HepG2 (cell line): Measurements from ENCODE around the gene TSC22D4. TPM values are rescaled to one million over a fixed set of nuclear protein-coding genes. Genes with fewer than 3 reads are reported as not detected.

ENCODE experiments used
- ATAC-seq: fragments of 200-7000 bp; cut with Tn5 transposase; 3 replicates; pipeline ENCODE4 v1.9.1; 2020; ENCODE audit warnings: mild to moderate bottlenecking, moderate library complexity
- BruUV-seq: library from RNA; stranded (reverse); fragments of 400-500 nt; replicated peaks from 2 replicates; lab custom pipeline; 2021; lab: Mats Ljungman, UMichigan
- CTCF ChIA-PET: fragments of 300-600 bp; formaldehyde crosslinking; extraction: SDS; loops from one replicate; lab custom pipeline; 2021; ENCODE audit warnings: low total read pairs, inconsistent platforms, low intra/inter-chr PET ratio; lab: Yijun Ruan, JAX
- POLR2A ChIA-PET: fragments of 350-600 bp; sonication (Branson Sonifier 250); formaldehyde crosslinking; loops from one replicate; lab custom pipeline; 2020; ENCODE audit warnings: antibody characterized with exemption, inconsistent platforms; lab: Yijun Ruan, JAX
- DNase-seq: peaks from one replicate; pipeline ENCODE4 v3.0.0-alpha.2; 2015; ENCODE audit warnings: low spot score
- FAIRE-seq: peaks from 3 replicates; lab custom pipeline; 2011; peaks lifted over from hg19 to GRCh38; lab: Jason Lieb, UNC
- H2AFZ ChIP-seq: one replicate; pipeline ENCODE4 v1.6.1; 2011; ENCODE audit warnings: low read length, inconsistent platforms
- H3K27ac ChIP-seq: fragments of 300-600 bp; 3 replicates; pipeline ENCODE4 v1.8.0; 2011; ENCODE audit warnings: mixed run types, mild to moderate bottlenecking, mixed read lengths, low read length, inconsistent platforms; ENCODE audit not compliant: insufficient read depth; ENCODE audit errors: extremely low read length
- H3K27me3 ChIP-seq, 2 experiments: fragments of 200-600 bp in 1 of 2; 2 replicates in 1 of 2; 3 replicates in 1 of 2; pipeline versions ENCODE4 v1.6.0 to v1.8.0; 2011; ENCODE audit warnings: low read length in 2 of 2, mild to moderate bottlenecking in 2 of 2, moderate library complexity in 2 of 2, inconsistent platforms in 1 of 2; ENCODE audit not compliant: insufficient read depth in 2 of 2, control insufficient read depth in 1 of 2
- H3K36me3 ChIP-seq, 2 experiments: fragments of 200-600 bp in 1 of 2; replicated peaks in 1 of 2; 2 replicates in 1 of 2; 3 replicates in 1 of 2; pipeline versions ENCODE4 v1.5.1 to v1.8.0; 2011; ENCODE audit warnings: low read length in 2 of 2, inconsistent platforms in 1 of 2; ENCODE audit not compliant: insufficient read depth in 2 of 2, control insufficient read depth in 1 of 2
- H3K4me1 ChIP-seq: 2 replicates; pipeline ENCODE4 v1.5.1; 2012; ENCODE audit warnings: low read length, inconsistent platforms; ENCODE audit not compliant: insufficient read depth
- H3K4me2 ChIP-seq: 2 replicates; pipeline ENCODE4 v1.6.0; 2011; ENCODE audit warnings: low read depth, low read length, inconsistent platforms
- H3K4me3 ChIP-seq, 3 experiments: fragments of 200-600 bp in 1 of 3; sonication (generic), shearing (Covaris generic) in 1 of 3; replicated peaks in 1 of 3; 2 replicates each; pipeline ENCODE4 v1.5.1; 2011 to 2016; ENCODE audit warnings: low read length in 3 of 3, inconsistent platforms in 2 of 3, low read depth in 2 of 3, mild to moderate bottlenecking in 2 of 3, control low read depth in 1 of 3, mixed read lengths in 1 of 3; ENCODE audit not compliant: insufficient read depth in 1 of 3
- H3K79me2 ChIP-seq: one replicate; pipeline ENCODE4 v1.6.1; 2011; ENCODE audit warnings: low read length, inconsistent platforms; ENCODE audit not compliant: insufficient read depth
- H3K9ac ChIP-seq: 2 replicates; pipeline ENCODE4 v1.6.0; 2011; ENCODE audit warnings: mild to moderate bottlenecking, low read depth, low read length, inconsistent platforms; ENCODE audit not compliant: insufficient read depth
- H3K9me3 ChIP-seq: 2 replicates; pipeline ENCODE4 v1.5.1; 2012; ENCODE audit warnings: mild to moderate bottlenecking, low read length
- H4K20me1 ChIP-seq: 2 replicates; pipeline ENCODE4 v1.6.0; 2011; ENCODE audit warnings: inconsistent platforms, mild to moderate bottlenecking, low read length, moderate library complexity; ENCODE audit not compliant: insufficient read depth
- GFI1 ChIP-seq: sonication (generic); formaldehyde crosslinking; IDR thresholded peaks from 2 replicates; pipeline ENCODE4 v1.5.0; 2020; ENCODE audit warnings: missing genetic modification reagents, mild to moderate bottlenecking, borderline replicate concordance
- GPBP1L1 ChIP-seq: sonication (generic); formaldehyde crosslinking; IDR thresholded peaks from 2 replicates; pipeline ENCODE4 v1.5.0; 2020; ENCODE audit warnings: mild to moderate bottlenecking, missing genetic modification reagents
- HMGXB3 ChIP-seq: sonication (generic); formaldehyde crosslinking; IDR thresholded peaks from 2 replicates; pipeline ENCODE4 v1.4.0; 2020; ENCODE audit warnings: missing genetic modification reagents, borderline replicate concordance
- HNF4A ChIP-seq: sonication (generic); formaldehyde crosslinking; IDR thresholded peaks from 2 replicates; pipeline ENCODE4 v1.4.0; 2020; ENCODE audit warnings: missing genetic modification reagents
- SMAD9 ChIP-seq: sonication (generic); formaldehyde crosslinking; IDR thresholded peaks from 2 replicates; pipeline ENCODE4 v1.5.1; 2020; ENCODE audit warnings: mild to moderate bottlenecking, missing genetic modification reagents
- SNAI1 ChIP-seq: sonication (generic); formaldehyde crosslinking; IDR thresholded peaks from 2 replicates; pipeline ENCODE4 v1.5.0; 2020; ENCODE audit warnings: mild to moderate bottlenecking, missing genetic modification reagents, borderline replicate concordance
- SSRP1 ChIP-seq: IDR thresholded peaks from 2 replicates; pipeline ENCODE4 v1.6.1; 2016; ENCODE audit warnings: control low read depth
- TBX2 ChIP-seq: sonication (generic); formaldehyde crosslinking; IDR thresholded peaks from 2 replicates; pipeline ENCODE4 v1.5.0; 2020; ENCODE audit warnings: missing genetic modification reagents, mild to moderate bottlenecking, borderline replicate concordance
- ZNF121 ChIP-seq: sonication (generic); formaldehyde crosslinking; IDR thresholded peaks from 2 replicates; pipeline ENCODE4 v1.5.0; 2020; ENCODE audit warnings: mild to moderate bottlenecking, missing genetic modification reagents
- ZNF441 ChIP-seq: sonication (generic); formaldehyde crosslinking; IDR thresholded peaks from 2 replicates; pipeline ENCODE4 v1.7.0; 2021; ENCODE audit warnings: missing genetic modification reagents, borderline replicate concordance
- ZNF7 ChIP-seq: IDR thresholded peaks from 2 replicates; pipeline ENCODE4 v1.6.1; 2016; ENCODE audit warnings: missing biosample characterization, missing genetic modification reagents
- ZNF781 ChIP-seq: sonication (generic); formaldehyde crosslinking; IDR thresholded peaks from 2 replicates; pipeline ENCODE4 v1.5.1; 2020; ENCODE audit warnings: borderline replicate concordance, mild to moderate bottlenecking, missing genetic modification reagents; ENCODE audit errors: not compliant biosample characterization
- ZNF790 ChIP-seq: sonication (generic); formaldehyde crosslinking; IDR thresholded peaks from 2 replicates; pipeline ENCODE4 v1.8.0; 2022; ENCODE audit warnings: missing genetic modification reagents, mild to moderate bottlenecking, borderline replicate concordance
- WGBS: methylation state at CpG from one replicate; pipeline ENCODE4 v1.1.6; 2017; ENCODE audit warnings: low lambda C conversion rate; 5-methylcytosine and 5-hydroxymethylcytosine counted together
- in situ Hi-C: cut with HindIII; loops from 2 replicates; pipeline ENCODE4 v1.10.0; 2017; ENCODE audit warnings: low pct_unique_long_range_greater_than_20kb; ENCODE audit not compliant: extremely low pct_ligation_motif_present
- intact Hi-C: fragments of 100-400 bp; cut with micrococcal nuclease; formaldehyde crosslinking; loops from one replicate; pipeline ENCODE4 v1.10.0; 2022; ENCODE audit not compliant: unreplicated experiment
- polyA plus RNA-seq, 8 experiments: library from polyadenylated mRNA; depleted of rRNA in 3 of 8; stranded (reverse) in 7 of 8; unstranded in 1 of 8; fragments of >200 nt; fragmentation: Illumina TruSeq in 4 of 8; extraction: Trizol in 4 of 8; gene quantifications; 2 replicates each; pipeline versions ENCODE4 v1.2.1 to v1.2.3, GENCODE V29; 2011 to 2016; ENCODE audit warnings: low read depth in 4 of 8, missing spikeins in 1 of 8, mixed read lengths in 1 of 8; ENCODE audit not compliant: insufficient read depth in 1 of 8
- total RNA-seq, 5 experiments: library from RNA; depleted of rRNA; stranded (reverse); fragments of >200 nt; fragmentation: Illumina TruSeq; extraction: Trizol; gene quantifications; 2 replicates each; pipeline ENCODE4 v1.2.3, GENCODE V29; 2016; ENCODE audit warnings: low read depth in 1 of 5

TSC22D4 gene
- total and polyA plus RNA-seq, 2 of the 13 experiments (the other 11 are each of a cell fraction or from before 2014, with no cell fraction given), result 7.7 to 8.7 TPM

- ChIA-PET CTCF (no interaction called here), POLR2A (no interaction called here)
- Histone ChIP-seq H3K79me2 (peaks cover 1% of the 10 kb centered on the region), H3K9me3 (no peaks in the 10 kb centered on the region), H3K4me1 (peaks cover 14% of the 10 kb centered on the region), H4K20me1 (no peaks in the 10 kb centered on the region), H2AFZ (no peak overlapping the region), H3K27me3 (no peaks in the 10 kb centered on the region), H3K27ac (no peak overlapping the region), H3K4me2 (no peak overlapping the region), H3K4me3 (no peak overlapping the region), H3K9ac (no peak overlapping the region), H3K36me3 (peaks cover 4 to 8% of the 10 kb centered on the region in 2 experiments; a peak in 4 of 5 replicates)
- FAIRE-seq, result no peak
- BruUV-seq, result no TSS peak
- in situ Hi-C loops, result no loop called here
- DNase-seq, result no peak
- 93% methylated on average over 9 of the region's 9 CpGs for WGBS
- intact Hi-C loops, result no loop called here
- ATAC-seq, result no peak
- TF ChIP-seq GPBP1L1 (no peak), ZNF790 (CRISPR knock-in tag) (no peak), SMAD9 (CRISPR knock-in tag) (no peak), GFI1 (CRISPR knock-in tag) (no peak), ZNF121 (no peak), SNAI1 (CRISPR knock-in tag) (no peak)
These were observed 3.5 kb downstream of the TSC22D4 start for GRCh38 chr7:100475549-100475948.

GRCh38 chr7:100472854-100473499 lies 6.0 kb downstream of the TSC22D4 start:
- DNase-seq (no peak), ATAC-seq (no peak), FAIRE-seq (no peak)
- peaks cover 4 to 8% of the 10 kb centered on the region in 2 experiments; a peak in 4 of 5 replicates for H3K36me3 ChIP-seq
- H3K9ac ChIP-seq, result no peak overlapping the region
- in situ Hi-C loops, result no loop called here
- 92% methylated on average over 14 of the region's 14 CpGs for WGBS
- no peaks in the 10 kb centered on the region for H4K20me1 ChIP-seq
- intact Hi-C loops, result no loop called here
- no peaks in the 10 kb centered on the region for H3K27me3 ChIP-seq
- no peak overlapping the region for H3K4me2 ChIP-seq
- POLR2A ChIA-PET, result no interaction called here
- no peaks in the 10 kb centered on the region for H3K79me2 ChIP-seq
- H2AFZ ChIP-seq, result no peak overlapping the region
- CTCF ChIA-PET, result no interaction called here
- H3K27ac ChIP-seq, result no peak overlapping the region
- BruUV-seq, result no TSS peak
- H3K4me1 ChIP-seq, result peaks cover 21% of the 10 kb centered on the region
- no peaks in the 10 kb centered on the region for H3K9me3 ChIP-seq
- no peak overlapping the region for H3K4me3 ChIP-seq
- TF ChIP-seq HNF4A (CRISPR knock-in tag) (no peak), SSRP1 (no peak), HMGXB3 (CRISPR knock-in tag) (no peak), ZNF441 (CRISPR knock-in tag) (no peak), TBX2 (CRISPR knock-in tag) (no peak), ZNF781 (CRISPR knock-in tag) (no peak), ZNF7 (CRISPR knock-in tag) (no peak)
